GM19043 (cell line): ENCODE results near the gene OR51B5.
A peak's percentile ranks its signal among the peaks of the same experiment; 100 is the strongest.
"Not testable (repeated sequence)": the region's sequence is repeated elsewhere in the genome, so short reads cannot be mapped to it uniquely, and the experiment has no call there.

Source experiments
- ATAC-seq: cut with Tn5 transposase; IDR thresholded peaks from one replicate; pipeline ENCODE4 v1.9.1; 2021; ENCODE audit warnings: low read depth; ENCODE audit not compliant: unreplicated experiment

Gene OR51B5, protein sequence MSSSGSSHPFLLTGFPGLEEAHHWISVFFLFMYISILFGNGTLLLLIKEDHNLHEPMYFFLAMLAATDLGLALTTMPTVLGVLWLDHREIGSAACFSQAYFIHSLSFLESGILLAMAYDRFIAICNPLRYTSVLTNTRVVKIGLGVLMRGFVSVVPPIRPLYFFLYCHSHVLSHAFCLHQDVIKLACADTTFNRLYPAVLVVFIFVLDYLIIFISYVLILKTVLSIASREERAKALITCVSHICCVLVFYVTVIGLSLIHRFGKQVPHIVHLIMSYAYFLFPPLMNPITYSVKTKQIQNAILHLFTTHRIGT

GRCh38 chr11:5343474-5344335, at the start of gene OR51B5:
Gene OR51B5 (minus strand): TSS chr11:5343524. CDS start chr11:5343524, 0 bp downstream.
- ATAC-seq, result no peak

DNA sequence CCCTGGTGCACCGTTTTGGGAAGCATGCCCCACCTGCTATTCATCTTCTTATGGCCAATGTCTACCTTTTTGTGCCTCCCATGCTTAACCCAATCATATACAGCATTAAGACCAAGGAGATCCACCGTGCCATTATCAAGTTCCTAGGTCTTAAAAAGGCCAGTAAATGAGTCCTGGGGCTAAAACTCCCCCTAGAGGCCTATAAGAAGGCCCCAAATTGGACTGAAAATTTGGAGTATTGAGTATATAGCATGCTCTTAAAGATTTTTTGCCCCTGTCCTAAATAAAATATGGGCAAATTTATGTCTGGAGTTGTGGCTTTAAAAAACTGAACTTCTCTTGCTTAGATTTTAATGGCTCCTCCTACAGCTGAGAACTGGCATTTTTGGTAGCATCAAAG, 46.9 kb upstream of the OR51B5 start:
- ATAC-seq, result no peak

- ATAC-seq, result no peak
Measured at GRCh38 chr11:5384335-5384734, 41.0 kb upstream of the OR51B5 start.

DNA sequence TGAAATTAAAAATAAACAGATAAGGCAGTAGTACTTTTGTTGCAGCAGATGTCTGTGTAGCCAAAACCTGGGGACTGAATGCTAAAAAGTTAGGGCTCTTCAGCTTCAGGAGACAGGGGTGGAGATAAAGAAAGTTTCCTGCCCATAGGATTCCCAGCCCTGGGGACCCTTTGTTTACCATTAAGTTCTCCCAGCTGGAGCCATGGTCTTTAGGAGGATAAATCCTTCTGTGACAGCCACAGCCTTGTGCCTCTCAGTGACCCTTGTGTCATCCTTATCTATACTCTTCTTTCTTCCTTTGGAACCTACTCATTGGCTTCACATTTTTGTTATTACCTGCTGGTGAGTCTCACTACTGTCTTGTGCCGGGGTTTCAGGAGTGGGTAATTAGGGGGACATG, 40.3 kb upstream of the OR51B5 start, which contains the start of gene OR51M1:
OR51M1 (plus strand) TSS at position 237 of the 400 bp plus-strand sequence. CDS start 5,587 bp downstream, outside the sequence.
- ATAC-seq, result no peak

- ATAC-seq, result peak; percentile 86
Measured at GRCh38 chr11:5380740-5381342, 37.5 kb upstream of the OR51B5 start.

GRCh38 chr11:5369789-5370188, 26.5 kb upstream of the OR51B5 start:
- ATAC-seq, result peak; percentile 59

DNA sequence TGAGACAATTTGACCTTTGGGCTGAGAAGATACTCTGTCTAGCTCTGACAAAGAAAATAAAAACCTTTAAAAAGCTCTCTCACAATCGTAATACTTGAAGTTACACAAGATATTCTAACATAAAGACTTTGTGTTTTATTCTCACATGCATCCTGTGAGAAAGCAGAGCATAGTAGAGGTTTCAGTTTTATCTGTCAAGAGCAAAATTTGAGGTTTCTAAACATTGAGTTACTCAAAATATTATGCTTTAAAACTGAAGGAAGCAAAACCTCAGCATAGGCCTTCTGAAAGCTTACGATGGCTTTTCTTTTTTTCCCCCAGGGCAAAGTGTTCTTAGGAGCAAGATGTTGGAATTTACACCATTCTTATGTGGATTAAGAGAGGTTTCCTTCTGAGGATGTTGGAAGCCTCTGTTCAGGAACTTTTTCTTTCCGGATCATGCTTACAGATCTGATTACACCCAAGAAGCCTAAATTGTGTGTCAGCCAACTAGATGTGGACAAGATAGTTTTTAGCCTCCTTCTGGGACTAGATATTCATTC, 25.2 kb upstream of the OR51B5 start:
- ATAC-seq, result peak; percentile 53

GRCh38 chr11:5367448-5368074, 24.2 kb upstream of the OR51B5 start:
- no peak for ATAC-seq

- no peak for ATAC-seq
Measured at GRCh38 chr11:5366856-5367255, 23.5 kb upstream of the OR51B5 start.

DNA sequence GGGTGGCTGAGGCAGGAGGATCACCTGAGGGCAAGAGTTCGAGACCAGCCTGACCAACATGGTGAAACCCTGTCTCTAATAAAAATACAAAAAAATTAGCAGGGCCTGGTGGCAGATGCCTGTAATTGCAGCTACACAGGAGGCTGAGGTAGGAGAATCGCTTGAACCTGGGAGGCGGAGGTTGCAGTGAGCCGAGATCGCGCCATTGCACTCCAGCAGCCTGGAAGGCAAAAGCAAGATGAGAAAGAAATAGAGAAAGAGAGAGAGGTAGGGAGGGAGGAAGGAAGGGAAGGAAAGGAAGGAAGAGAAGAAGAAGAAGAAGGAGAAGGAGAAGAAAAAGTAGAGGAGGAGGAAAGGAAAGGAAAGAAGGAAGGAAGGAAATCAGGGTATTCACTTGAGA, 23.0 kb upstream of the OR51B5 start:
- ATAC-seq, result not testable (repeated sequence)

DNA sequence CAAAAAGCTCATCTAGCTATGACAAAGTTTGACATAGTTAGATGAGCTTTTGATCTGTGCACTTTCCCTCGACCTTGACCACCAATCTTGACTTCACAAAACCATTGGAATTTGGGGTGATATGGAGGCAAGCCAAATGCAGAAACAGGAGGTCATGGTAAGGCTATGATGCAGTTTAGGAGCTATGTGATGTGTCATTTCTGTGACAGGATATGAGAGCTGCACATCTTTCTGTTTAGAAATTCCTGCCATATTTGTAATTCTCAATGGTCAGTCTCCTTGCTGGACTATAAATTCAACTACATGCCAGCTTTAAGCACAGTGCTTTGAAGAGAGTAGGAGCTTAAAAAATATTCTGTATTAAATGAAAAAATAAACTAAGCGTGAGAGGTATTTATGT, 20.9 kb upstream of the OR51B5 start:
- ATAC-seq, result no peak

DNA sequence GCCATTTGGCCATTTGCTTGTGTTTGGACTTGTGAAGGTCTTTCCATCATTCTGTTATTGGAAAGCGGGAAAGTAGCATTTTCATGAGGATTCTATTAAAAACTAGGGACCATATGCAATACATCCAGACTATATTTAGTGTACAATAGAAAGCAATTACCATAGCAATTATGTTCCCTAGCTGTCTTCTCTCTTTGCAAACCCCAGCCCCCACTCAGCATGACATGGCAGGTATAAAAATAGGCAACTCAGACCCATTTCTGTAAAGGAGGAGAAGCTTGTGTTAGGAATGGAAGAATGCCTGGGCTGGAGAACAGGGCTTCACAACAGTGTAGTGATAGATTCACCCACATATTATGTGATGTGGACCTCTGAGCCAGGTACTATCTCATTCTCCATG, 20.4 kb upstream of the OR51B5 start:
- no peak for ATAC-seq

DNA sequence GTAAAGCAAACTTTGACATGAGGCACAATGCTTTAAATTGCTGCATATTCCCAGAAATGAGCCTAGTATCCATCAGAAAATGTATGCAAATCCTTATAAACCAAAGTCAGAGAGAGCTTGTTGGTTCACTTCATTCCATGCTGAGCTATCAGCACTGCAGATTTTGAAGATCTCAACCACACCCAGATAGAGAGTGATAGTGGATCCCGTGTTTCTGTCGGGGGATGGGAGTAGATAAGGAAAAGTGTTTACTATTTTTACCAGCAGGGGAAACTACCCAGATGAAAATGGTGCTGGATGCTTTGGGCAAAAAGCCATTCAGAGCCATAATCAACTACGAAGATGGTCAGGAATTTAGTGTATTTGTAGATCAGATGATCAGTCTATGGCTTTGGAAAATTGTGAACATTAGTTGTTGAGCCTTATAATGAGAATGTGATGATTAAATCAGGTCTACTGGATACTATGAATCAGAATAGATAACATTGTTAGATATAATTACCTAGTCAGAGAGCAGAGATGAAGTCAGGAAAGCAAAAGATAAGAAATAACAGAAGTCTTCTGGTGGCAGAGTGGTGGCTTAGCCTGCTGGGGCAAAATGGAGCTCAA, 18.8 kb upstream of the OR51B5 start:
- no peak for ATAC-seq

DNA sequence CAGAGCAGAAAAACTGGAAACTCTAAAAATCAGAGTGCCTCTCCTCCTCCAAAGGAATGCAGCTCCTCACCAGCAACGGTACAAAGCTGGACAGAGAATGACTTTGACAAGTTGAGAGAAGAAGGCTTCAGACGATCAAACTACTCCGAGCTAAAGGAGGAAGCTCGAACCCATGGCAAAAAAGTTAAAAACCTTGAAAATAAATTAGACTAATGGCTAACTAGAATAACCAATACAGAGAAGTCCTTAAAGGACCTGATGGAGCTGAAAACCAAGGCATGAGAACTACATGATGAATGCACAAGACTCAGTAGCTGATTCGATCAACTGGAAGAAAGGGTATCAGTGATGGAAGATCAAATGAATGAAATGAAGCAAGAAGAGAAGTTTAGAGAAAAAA, 12.7 kb upstream of the OR51B5 start:
- not testable (repeated sequence) for ATAC-seq

DNA sequence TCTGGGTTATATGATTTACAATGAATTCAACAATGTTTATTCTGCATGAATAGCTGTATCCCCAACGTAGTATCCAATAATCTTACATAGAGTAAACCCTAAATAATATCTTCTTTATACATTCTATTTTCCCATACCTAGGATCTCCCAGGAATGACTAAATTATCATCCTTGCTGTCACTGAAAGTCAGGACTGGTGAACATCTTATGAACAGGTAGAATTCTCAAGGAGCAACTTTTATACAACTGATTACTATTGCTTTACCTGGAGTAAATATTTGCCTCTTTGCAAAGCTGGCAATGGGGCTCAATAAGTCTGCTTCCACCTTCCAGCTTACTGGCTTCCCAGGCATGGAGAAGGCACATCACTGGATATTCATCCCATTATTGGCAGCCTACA, 7.9 kb upstream of the OR51B5 start, which contains the start of gene OR51B6:
OR51B6 (plus strand) TSS at position 301 of the 400 bp plus-strand sequence; CDS start at position 301, 0 bp downstream.
- no peak for ATAC-seq

GRCh38 chr11:5349550-5349949, 6.2 kb upstream of the OR51B5 start:
- no peak for ATAC-seq

DNA sequence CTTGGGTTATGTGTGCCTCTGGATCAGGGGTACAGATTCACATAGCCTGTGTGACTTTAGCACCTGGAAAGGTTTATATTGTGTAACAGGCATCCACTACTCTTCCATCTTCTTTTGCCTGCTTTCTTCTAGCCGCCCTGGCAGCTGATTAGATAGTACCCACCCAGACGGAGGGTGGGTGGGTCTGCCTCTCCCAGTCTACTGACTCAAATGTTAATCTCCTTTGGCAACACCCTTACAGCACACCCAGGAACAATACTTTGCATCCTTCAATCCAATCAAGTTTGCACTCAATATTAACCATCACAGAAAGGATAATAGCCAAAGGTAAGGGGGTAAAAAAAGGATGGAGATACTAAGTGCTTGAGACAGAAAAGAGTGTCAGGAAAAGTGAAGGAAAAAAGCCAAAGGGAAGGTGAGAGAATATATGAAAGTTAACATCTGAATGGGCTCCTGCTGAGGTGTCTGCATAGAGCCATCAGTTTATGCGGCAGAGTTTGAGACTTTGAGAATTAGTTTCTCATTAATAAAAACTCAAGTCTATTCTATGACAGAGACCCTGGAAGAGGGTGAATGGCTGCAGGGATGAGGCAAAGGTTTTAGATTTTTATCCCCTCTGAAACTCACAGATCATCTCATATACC, 5.3 kb upstream of the OR51B5 start:
- ATAC-seq, result no peak

DNA sequence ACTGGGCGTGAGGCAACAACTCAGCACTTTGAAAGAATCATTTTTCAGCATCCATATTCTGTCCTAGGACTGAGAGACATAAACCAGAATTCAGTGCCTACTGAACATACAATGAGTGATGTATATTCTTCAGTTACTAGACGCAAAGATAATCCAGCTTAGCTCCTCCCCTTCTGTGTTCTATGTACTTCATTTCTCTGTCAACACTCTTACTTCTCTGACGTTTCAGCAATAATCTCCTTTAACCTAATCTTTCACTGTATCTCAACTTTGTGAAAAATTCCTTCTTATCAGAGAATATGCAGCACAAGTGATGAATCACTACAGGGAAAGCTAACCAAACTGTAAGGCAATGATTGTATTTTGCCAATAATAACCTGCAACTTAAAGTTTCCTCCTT, 2.5 kb upstream of the OR51B5 start:
- ATAC-seq, result no peak

DNA sequence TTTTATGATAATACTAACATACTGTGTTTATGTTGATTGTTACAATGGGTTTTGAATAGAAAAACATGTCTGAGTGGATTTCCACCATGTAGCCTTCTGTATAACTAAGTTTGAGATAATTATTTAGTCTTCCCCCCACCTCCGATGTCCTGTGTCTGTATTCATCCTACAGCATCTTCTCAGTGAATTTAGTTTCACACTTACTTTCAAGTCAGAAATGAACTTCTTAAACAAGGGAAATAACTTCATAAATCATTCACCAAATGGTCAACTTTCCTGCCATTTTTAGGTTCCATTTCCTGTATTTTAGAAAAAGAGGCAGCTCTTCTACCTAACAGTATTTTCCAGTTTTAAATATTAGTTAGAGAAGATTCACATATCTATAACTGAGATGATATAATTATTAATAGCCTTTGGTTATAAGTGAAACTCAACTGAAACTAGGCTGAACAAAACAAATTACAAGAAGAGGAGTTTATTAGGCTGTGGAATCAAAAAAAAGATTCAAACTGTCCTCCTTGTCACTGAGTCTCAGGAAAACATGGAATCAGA, 3.5 kb downstream of the OR51B5 start:
- ATAC-seq, result peak; percentile 73
